GM19395 (cell line): ENCODE data around the gene USP48.
"Not testable (repeated sequence)": the region's sequence is repeated elsewhere in the genome, so short reads cannot be mapped to it uniquely, and the experiment has no call there.

Experiments used
- ATAC-seq: cut with Tn5 transposase; IDR thresholded peaks from one replicate; pipeline ENCODE4 v1.9.1; 2021; ENCODE audit warnings: mild to moderate bottlenecking, moderate library complexity; ENCODE audit not compliant: unreplicated experiment

The USP48 gene

GRCh38 chr1:21782868-21783678 is at the start of gene USP48:
Gene USP48, minus strand, starts transcription at chr1:21783149. Its CDS starts 192 bp downstream, at chr1:21782957.
- ATAC-seq = peak; percentile 65

- ATAC-seq = no peak
Measured at GRCh38 chr1:21831454-21831970, 48.6 kb upstream of the USP48 start.

GRCh38 chr1:21830792-21831453 is 48.0 kb upstream of the USP48 start:
- no peak for ATAC-seq

- no peak for ATAC-seq
Measured at GRCh38 chr1:21829294-21829693, 46.3 kb upstream of the USP48 start.

- ATAC-seq = no peak
Measured at GRCh38 chr1:21828506-21829210, 45.7 kb upstream of the USP48 start.

- ATAC-seq = no peak
Measured at GRCh38 chr1:21828075-21828474, 45.1 kb upstream of the USP48 start.

- ATAC-seq = no peak
Measured at GRCh38 chr1:21827141-21827679, 44.3 kb upstream of the USP48 start.

GRCh38 chr1:21826694-21827093 is 43.7 kb upstream of the USP48 start:
- not testable (repeated sequence) for ATAC-seq

GRCh38 chr1:21825393-21825792 is 42.4 kb upstream of the USP48 start:
- ATAC-seq = no peak

- no peak for ATAC-seq
Measured at GRCh38 chr1:21824926-21825325, 42.0 kb upstream of the USP48 start.

GRCh38 chr1:21823980-21824702 is 41.2 kb upstream of the USP48 start:
- no peak for ATAC-seq

GRCh38 chr1:21823206-21823979 is 40.4 kb upstream of the USP48 start:
- ATAC-seq = no peak

- no peak for ATAC-seq
Measured at GRCh38 chr1:21822349-21822748, 39.4 kb upstream of the USP48 start.

GRCh38 chr1:21821385-21822019 is 38.6 kb upstream of the USP48 start:
- ATAC-seq = no peak

- no peak for ATAC-seq
Measured at GRCh38 chr1:21820597-21821232, 37.8 kb upstream of the USP48 start.

- no peak for ATAC-seq
Measured at GRCh38 chr1:21818656-21819055, 35.7 kb upstream of the USP48 start.

- no peak for ATAC-seq
Measured at GRCh38 chr1:21816602-21817302, 33.8 kb upstream of the USP48 start.

- no peak for ATAC-seq
Measured at GRCh38 chr1:21815724-21816321, 32.9 kb upstream of the USP48 start.
